Endothelial cell of umbilical vein (primary cell): ENCODE measurements around the gene CTDSP1. TPM values are rescaled to one million over a fixed set of nuclear protein-coding genes. Genes with fewer than 3 reads are reported as not detected.

Experiments
- BruUV-seq: library from RNA; stranded (reverse); fragments of 400-500 nt; replicated peaks from 2 replicates; lab custom pipeline; 2021; lab: Mats Ljungman, UMichigan
- CTCF ChIA-PET: fragments of 300-600, 350-600 bp; sonication (Branson Sonifier 250); formaldehyde crosslinking; loops from one replicate; lab custom pipeline; 2021; ENCODE audit warnings: antibody characterized with exemption, inconsistent platforms; lab: Charles Lee
- POLR2A ChIA-PET: fragments of 300-600, 350-600 bp; sonication (Branson Sonifier 250); formaldehyde crosslinking; loops from one replicate; lab custom pipeline; 2021; ENCODE audit warnings: antibody characterized with exemption, inconsistent platforms; lab: Charles Lee
- DNase-seq: peaks from one replicate; pipeline ENCODE4 v3.0.0-alpha.2; 2011; ENCODE audit warnings: low read depth, low spot score
- FAIRE-seq: peaks from 2 replicates; lab custom pipeline; 2011; peaks lifted over from hg19 to GRCh38; lab: Jason Lieb, UNC
- H2AFZ ChIP-seq: 2 replicates; pipeline ENCODE4 v1.6.0; 2012; ENCODE audit warnings: low read depth, low read length, control low read depth, inconsistent platforms
- H3K27ac ChIP-seq: 2 replicates; pipeline ENCODE4 v1.5.1; 2011; ENCODE audit warnings: low read depth, mild to moderate bottlenecking, control low read depth, low read length, moderate library complexity; ENCODE audit not compliant: insufficient read depth
- H3K27me3 ChIP-seq, 2 experiments: 2 replicates each; pipeline versions ENCODE4 v1.6.0 to v1.6.1; 2011; ENCODE audit warnings: low read length in 2 of 2, mixed read lengths in 1 of 2; ENCODE audit not compliant: control insufficient read depth in 2 of 2, insufficient read depth in 2 of 2
- H3K36me3 ChIP-seq, 2 experiments: 2 replicates in 1 of 2; 3 replicates in 1 of 2; pipeline ENCODE4 v1.5.1; 2011; ENCODE audit warnings: low read length in 2 of 2, mild to moderate bottlenecking in 1 of 2, moderate library complexity in 1 of 2; ENCODE audit not compliant: control insufficient read depth in 2 of 2, insufficient read depth in 2 of 2; ENCODE audit errors: extremely low read depth in 1 of 2
- H3K4me1 ChIP-seq: 3 replicates; pipeline ENCODE4 v1.5.1; 2011; ENCODE audit warnings: mild to moderate bottlenecking, low read length; ENCODE audit not compliant: control insufficient read depth, insufficient read depth; ENCODE audit errors: extremely low read depth
- H3K4me2 ChIP-seq: 2 replicates; pipeline ENCODE4 v1.6.1; 2011; ENCODE audit warnings: low read length, control low read depth, mixed read lengths; ENCODE audit not compliant: insufficient read depth
- H3K4me3 ChIP-seq, 3 experiments: fragments of 200-600 bp in 1 of 3; sonication (generic), shearing (Covaris generic) in 1 of 3; replicated peaks in 1 of 3; 2 replicates each; pipeline ENCODE4 v1.5.1; 2011 to 2016; ENCODE audit warnings: control low read depth in 3 of 3, low read length in 3 of 3, mild to moderate bottlenecking in 2 of 3, inconsistent platforms in 1 of 3, low read depth in 1 of 3, moderate library complexity in 1 of 3; ENCODE audit not compliant: insufficient read depth in 1 of 3
- H3K79me2 ChIP-seq: 2 replicates; pipeline ENCODE4 v1.6.0; 2012; ENCODE audit warnings: low read length, inconsistent platforms; ENCODE audit not compliant: control insufficient read depth, insufficient read depth
- H3K9ac ChIP-seq: replicated peaks from 2 replicates; pipeline ENCODE3; 2011; ENCODE audit warnings: low read length, control low read depth; ENCODE audit not compliant: insufficient read depth; ENCODE audit errors: extremely low read depth
- H3K9me1 ChIP-seq: replicated peaks from 3 replicates; pipeline ENCODE4 v1.6.0; 2011; ENCODE audit warnings: mild to moderate bottlenecking, low read length; ENCODE audit not compliant: control insufficient read depth, insufficient read depth; ENCODE audit errors: extremely low read depth
- H3K9me3 ChIP-seq: replicated peaks from 2 replicates; pipeline ENCODE4 v1.5.1; 2012; ENCODE audit warnings: low read length, inconsistent platforms; ENCODE audit not compliant: control insufficient read depth, insufficient read depth
- H4K20me1 ChIP-seq: replicated peaks from 2 replicates; pipeline ENCODE3; 2011; ENCODE audit warnings: mild to moderate bottlenecking, low read length; ENCODE audit not compliant: control insufficient read depth, insufficient read depth; ENCODE audit errors: extremely low read depth
- EZH2 ChIP-seq: IDR thresholded peaks from 2 replicates; pipeline ENCODE4 v1.6.1; 2012; ENCODE audit warnings: borderline replicate concordance, low read depth, mild to moderate bottlenecking, moderate library complexity, low read length, inconsistent platforms; ENCODE audit not compliant: severe bottlenecking
- FOS ChIP-seq: IDR thresholded peaks from 2 replicates; pipeline ENCODE4 v1.6.1; 2011; ENCODE audit warnings: mild to moderate bottlenecking, low read length, moderate library complexity, borderline replicate concordance; ENCODE audit not compliant: insufficient read depth
- GATA2 ChIP-seq: IDR thresholded peaks from 2 replicates; pipeline ENCODE4 v1.7.0; 2011; ENCODE audit warnings: low read depth, mild to moderate bottlenecking, moderate library complexity, mixed read lengths, low read length; ENCODE audit not compliant: insufficient read length, insufficient read depth
- JUN ChIP-seq: IDR thresholded peaks from 2 replicates; pipeline ENCODE4 v1.6.1; 2011; ENCODE audit warnings: borderline replicate concordance, low read depth; ENCODE audit not compliant: insufficient read length, insufficient read depth
- MAX ChIP-seq: IDR thresholded peaks from 2 replicates; pipeline ENCODE4 v1.6.1; 2011; ENCODE audit not compliant: insufficient read depth, insufficient read length
- MYC ChIP-seq: IDR thresholded peaks from one replicate; pipeline ENCODE4 v1.6.1; 2011; ENCODE audit warnings: mild to moderate bottlenecking, low read depth, low read length
- POLR2A ChIP-seq: IDR thresholded peaks from 2 replicates; pipeline ENCODE4 v1.6.1; 2012; ENCODE audit warnings: low read depth, mild to moderate bottlenecking, control low read depth, low read length
- POLR2AphosphoS5 ChIP-seq: IDR thresholded peaks from 2 replicates; pipeline ENCODE4 v1.6.1; 2012; ENCODE audit warnings: low read depth, mild to moderate bottlenecking, control low read depth, low read length, moderate library complexity; ENCODE audit not compliant: insufficient read depth
- dilution Hi-C: fragments of 300-500 bp; cut with MboI; formaldehyde crosslinking; loops from one replicate; pipeline ENCODE4 v1.15.0; 2019; ENCODE audit warnings: low sequenced_read_pairs; ENCODE audit not compliant: extremely low pct_ligation_motif_present
- intact Hi-C: fragments of 100-400 bp; cut with micrococcal nuclease; formaldehyde crosslinking; loops from one replicate; pipeline ENCODE4 v1.10.0; 2022
- polyA plus RNA-seq, 4 experiments: library from polyadenylated mRNA; depleted of rRNA in 3 of 4; stranded (reverse) in 3 of 4; unstranded in 1 of 4; fragments of >200 nt; gene quantifications; 2 replicates each; pipeline versions ENCODE4 v1.2.1 to v1.2.3, GENCODE V29; 2011 to 2012; ENCODE audit warnings: missing spikeins in 1 of 4
- total RNA-seq: library from RNA; stranded (reverse); gene quantifications from 2 replicates; pipeline ENCODE4 v1.2.3, GENCODE V29; 2021
- TF ChIP-seq, protein P1 (sequence below), 2 donors: IDR thresholded peaks; 1 replicate in 1 of 2; 2 replicates in 1 of 2; pipeline ENCODE4 v1.5.1; 2011; ENCODE audit warnings: low read length in 2 of 2, mild to moderate bottlenecking in 2 of 2, moderate library complexity in 2 of 2, control low read depth in 1 of 2, inconsistent platforms in 1 of 2, low read depth in 1 of 2; ENCODE audit not compliant: insufficient read depth in 1 of 2; ENCODE audit errors: extremely low read depth in 1 of 2

Gene CTDSP1
- total and polyA plus RNA-seq, 2 donors (not counting 3 experiments of a cell fraction or from before 2014, with no cell fraction given) = 86.1 to 112 TPM

DNA sequence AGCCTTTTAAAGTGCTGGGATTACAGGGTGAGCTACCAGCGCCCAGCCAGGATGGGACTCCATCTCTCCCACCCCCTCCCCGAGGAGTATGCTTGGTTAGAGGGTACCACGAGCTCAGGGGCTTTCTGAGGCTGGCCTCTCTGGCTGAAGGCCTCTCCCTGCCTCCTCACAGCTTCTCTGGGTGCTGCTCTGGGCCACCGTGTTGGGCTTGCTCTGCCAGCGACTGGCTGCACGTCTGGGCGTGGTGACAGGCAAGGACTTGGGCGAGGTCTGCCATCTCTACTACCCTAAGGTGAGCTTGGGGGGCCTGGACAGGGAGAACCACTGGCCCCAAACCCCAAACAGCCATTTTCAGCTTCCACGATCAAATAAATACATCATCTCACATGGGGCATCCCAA lies 14.7 kb upstream of the CTDSP1 start:
- H3K4me2 ChIP-seq = no peak overlapping the region
- no peaks in the 10 kb centered on the region for H4K20me1 ChIP-seq
- H2AFZ ChIP-seq = no peak overlapping the region
- H3K36me3 ChIP-seq = no peaks in the 10 kb centered on the region
- no peak overlapping the region for H3K9ac ChIP-seq
- peaks cover 0 to 7% of the 10 kb centered on the region in 2 experiments for H3K27me3 ChIP-seq
- ChIA-PET POLR2A (no interaction called here), CTCF (interaction anchor here (0.7 to 3.1 kb wide), 4 partner anchors 11 to 90 kb away, joined by 3 to 13 read pairs (median 5); partner anchors contain the start of gene CATIP)
- BruUV-seq = no TSS peak
- DNase-seq (no peak), FAIRE-seq (no peak)
- peaks cover 3% of the 10 kb centered on the region for H3K4me1 ChIP-seq
- no peaks in the 10 kb centered on the region for H3K79me2 ChIP-seq
- dilution Hi-C loops = no loop called here
- H3K9me1 ChIP-seq = no peaks in the 10 kb centered on the region
- TF ChIP-seq FOS = no peak
- TF ChIP-seq EZH2 = no peak
- TF ChIP-seq, protein P1, sequence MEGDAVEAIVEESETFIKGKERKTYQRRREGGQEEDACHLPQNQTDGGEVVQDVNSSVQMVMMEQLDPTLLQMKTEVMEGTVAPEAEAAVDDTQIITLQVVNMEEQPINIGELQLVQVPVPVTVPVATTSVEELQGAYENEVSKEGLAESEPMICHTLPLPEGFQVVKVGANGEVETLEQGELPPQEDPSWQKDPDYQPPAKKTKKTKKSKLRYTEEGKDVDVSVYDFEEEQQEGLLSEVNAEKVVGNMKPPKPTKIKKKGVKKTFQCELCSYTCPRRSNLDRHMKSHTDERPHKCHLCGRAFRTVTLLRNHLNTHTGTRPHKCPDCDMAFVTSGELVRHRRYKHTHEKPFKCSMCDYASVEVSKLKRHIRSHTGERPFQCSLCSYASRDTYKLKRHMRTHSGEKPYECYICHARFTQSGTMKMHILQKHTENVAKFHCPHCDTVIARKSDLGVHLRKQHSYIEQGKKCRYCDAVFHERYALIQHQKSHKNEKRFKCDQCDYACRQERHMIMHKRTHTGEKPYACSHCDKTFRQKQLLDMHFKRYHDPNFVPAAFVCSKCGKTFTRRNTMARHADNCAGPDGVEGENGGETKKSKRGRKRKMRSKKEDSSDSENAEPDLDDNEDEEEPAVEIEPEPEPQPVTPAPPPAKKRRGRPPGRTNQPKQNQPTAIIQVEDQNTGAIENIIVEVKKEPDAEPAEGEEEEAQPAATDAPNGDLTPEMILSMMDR (IDR thresholded peaks at IDR 0.05; ENCODE audit: extremely low read depth in 1 of 2, insufficient read depth in 1 of 2, low read depth in 1 of 2, low read length in 2 of 2) = no peak
- TF ChIP-seq GATA2 = no peak
- TF ChIP-seq POLR2A = no peak
- TF ChIP-seq MAX = no peak
- no peak for TF ChIP-seq POLR2AphosphoS5
- no peak for TF ChIP-seq JUN
- no peak for TF ChIP-seq MYC
- intact Hi-C loops = no loop called here
- H3K9me3 ChIP-seq = no peaks in the 10 kb centered on the region
- no peak overlapping the region for H3K27ac ChIP-seq
- H3K4me3 ChIP-seq = no peak overlapping the region
